ENCODE measurements around the gene EXOC1L. TPM values are rescaled to one million over a fixed set of nuclear protein-coding genes. Genes with fewer than 3 reads are reported as not detected.

Gene EXOC1L
- total and polyA plus RNA-seq, 9 of the 15 experiments (the other 6 are each of a cell fraction or from before 2014, with no cell fraction given), result 0.38 to 3.9 (median 1.0) TPM; not detected in 1

- no peaks in the 10 kb centered on the region for H3K27me3 ChIP-seq (ENCODE audit: control insufficient read depth in 2 of 2, insufficient read depth in 2 of 2, low read length in 2 of 2)
- peaks cover 29% of the 10 kb centered on the region for H3K79me2 ChIP-seq (ENCODE audit: control insufficient read depth, insufficient read depth, low read length)
- no TSS peak for BruUV-seq (replicated peaks)
- H4K20me1 ChIP-seq (replicated peaks; ENCODE audit: control insufficient read depth, insufficient read depth, low read length), result no peaks in the 10 kb centered on the region
- no peak overlapping the region for H3K4me2 ChIP-seq (ENCODE audit: insufficient read depth, low read length)
- H3K36me3 ChIP-seq (ENCODE audit: control insufficient read depth, insufficient read depth, low read length), result no peaks in the 10 kb centered on the region
- no peak overlapping the region for H3K4me3 ChIP-seq
- WGBS (ENCODE audit: insufficient coverage, low coverage, missing lambda C conversion rate), result 76% methylated on average over 6 of the region's 6 CpGs
- in situ Hi-C loops (cut with MboI) (loop anchor here (10.0 kb wide), 1 partner anchor 497 kb away; no protein-coding TSS in a partner anchor), intact Hi-C loops (cut with micrococcal nuclease) (no loop called here)
- H2AFZ ChIP-seq (ENCODE audit: low read depth, low read length), result peak overlapping the region; percentile 32; the same call in 1 of the 2 replicates
- H3K4me1 ChIP-seq (replicated peaks in 1 of 2; ENCODE audit: control insufficient read depth in 2 of 2, insufficient read depth in 2 of 2, low read length in 2 of 2), result peaks cover 3 to 7% of the 10 kb centered on the region in 2 experiments; a peak in 2 of 5 replicates
- ChIA-PET CTCF (ENCODE audit: low intra/inter-chr PET ratio) (no interaction called here), POLR2A (no interaction called here)
- ATAC-seq, result no peak
- H3K27ac ChIP-seq (ENCODE audit: extremely low read depth, low read depth, low read length), result no peak overlapping the region
- no peaks in the 10 kb centered on the region for H3K9me1 ChIP-seq (ENCODE audit: control insufficient read depth, insufficient read depth, low read length)
- no peak for FAIRE-seq
- H3K9me3 ChIP-seq (replicated peaks; ENCODE audit: control insufficient read depth, insufficient read depth, low read depth, low read length), result no peaks in the 10 kb centered on the region
- TF ChIP-seq TSC22D4 (tag; IDR thresholded peaks at IDR 0.05), result no peak
- no peak overlapping the region for H3K9ac ChIP-seq (ENCODE audit: insufficient read depth in 1 of 2, low read depth in 2 of 2, low read length in 2 of 2)
- DNase-seq (ENCODE audit: extremely low read depth in 1 of 4, low spot score in 3 of 4), result no peak
Observed at GRCh38 chr4:55851885-55852284, 32.3 kb downstream of the EXOC1L start.

- Histone ChIP-seq H3K9me1 (ENCODE audit: control insufficient read depth, insufficient read depth, low read length) (no peaks in the 10 kb centered on the region), H3K4me3 (peak within 1 kb of the TSS; percentile 97), H4K20me1 (replicated peaks; ENCODE audit: control insufficient read depth, insufficient read depth, low read length) (no peaks in the 10 kb centered on the region), H3K9me3 (replicated peaks; ENCODE audit: control insufficient read depth, insufficient read depth, low read depth, low read length) (no peaks in the 10 kb centered on the region), H3K27ac (ENCODE audit: extremely low read depth, low read depth, low read length) (peak within 1 kb of the TSS; percentile 87), H3K27me3 (ENCODE audit: control insufficient read depth in 2 of 2, insufficient read depth in 2 of 2, low read length in 2 of 2) (no peaks in the 10 kb centered on the region), H3K4me2 (ENCODE audit: insufficient read depth, low read length) (peak within 1 kb of the TSS; percentile 96), H3K36me3 (ENCODE audit: control insufficient read depth, insufficient read depth, low read length) (peaks cover 6% of the 10 kb centered on the region; the same call in 2 of the 3 replicates), H2AFZ (ENCODE audit: low read depth, low read length) (peak within 1 kb of the TSS; percentile 93), H3K79me2 (ENCODE audit: control insufficient read depth, insufficient read depth, low read length) (peaks cover 29% of the 10 kb centered on the region), H3K4me1 (replicated peaks in 1 of 2; ENCODE audit: control insufficient read depth in 2 of 2, insufficient read depth in 2 of 2, low read length in 2 of 2) (peaks cover 3 to 7% of the 10 kb centered on the region in 2 experiments; a peak in 2 of 5 replicates), H3K9ac (ENCODE audit: insufficient read depth in 1 of 2, low read depth in 2 of 2, low read length in 2 of 2) (peak within 1 kb of the TSS; percentile 93 to 96)
- BruUV-seq (replicated peaks), result no TSS peak
- in situ Hi-C loops (cut with MboI), result loop anchor here (10.0 kb wide), 1 partner anchor 499 kb away; no protein-coding TSS in a partner anchor
- WGBS (ENCODE audit: insufficient coverage, low coverage, missing lambda C conversion rate), result under 1% methylated on average over 41 of the region's 50 CpGs
- POLR2A ChIA-PET, result interaction anchor here (0.5 to 0.8 kb wide), 3 partner anchors 13 to 909 kb away, joined by 3 read pairs; no protein-coding TSS in a partner anchor
- CTCF ChIA-PET (ENCODE audit: low intra/inter-chr PET ratio), result no interaction called here
- FAIRE-seq, result peak; percentile 98
- intact Hi-C loops (cut with micrococcal nuclease), result no loop called here
- peak; percentile 93 to 98 (median 94) for DNase-seq (ENCODE audit: extremely low read depth in 1 of 4, low spot score in 3 of 4)
- peak; percentile 99 for ATAC-seq
- TF ChIP-seq TCF7 (IDR thresholded peaks at IDR 0.05; ENCODE audit: borderline replicate concordance) (peak; percentile 56; the same call in 1 of the 2 replicates), UBTF (IDR thresholded peaks at IDR 0.05; ENCODE audit: borderline replicate concordance in 1 of 2, low read depth in 2 of 2, low read length in 2 of 2) (0 out of 4 replicates have a peak, but pooled peaks have one; percentile 30 to 38), NFYB (IDR thresholded peaks at IDR 0.05; ENCODE audit: extremely low read depth, insufficient read length) (peak; percentile 71), PHF20 (IDR thresholded peaks at IDR 0.05; ENCODE audit: partially characterized antibody) (peak; percentile 95), MYC (IDR thresholded peaks at IDR 0.05; ENCODE audit: low read depth, low read length) (peak; percentile 64), MYC (CRISPR knock-in tag; IDR thresholded peaks at IDR 0.05; ENCODE audit: borderline replicate concordance, low read depth) (no peak), TOE1 (IDR thresholded peaks at IDR 0.05; ENCODE audit: borderline replicate concordance) (peak; percentile 97), TOE1 (CRISPR knock-in tag; IDR thresholded peaks at IDR 0.05; ENCODE audit: borderline replicate concordance, low read depth) (no peak), KLF1 (tag; IDR thresholded peaks at IDR 0.05) (peak; percentile 80), EP400 (IDR thresholded peaks at IDR 0.05) (peak; percentile 81), PHF21A (IDR thresholded peaks at IDR 0.05; ENCODE audit: borderline replicate concordance, low read depth) (no peak), CXXC5 (CRISPR knock-in tag; IDR thresholded peaks at IDR 0.05) (peak; percentile 94)
Observed at GRCh38 chr4:55853484-55854046, 34.0 kb downstream of the EXOC1L start, which contains the start of gene EXOC1. Gene EXOC1 (plus strand): TSS chr4:55853648. CDS start chr4:55858324, 4,676 bp downstream.
